ENCODE results near the gene ST8SIA5. TPM values are rescaled to one million over a fixed set of nuclear protein-coding genes. Genes with fewer than 3 reads are reported as not detected.

ST8SIA5 gene
- total and polyA plus RNA-seq, 8 donors, result 0.03 to 1.4 (median 0.19) TPM; not detected in 4

DNA sequence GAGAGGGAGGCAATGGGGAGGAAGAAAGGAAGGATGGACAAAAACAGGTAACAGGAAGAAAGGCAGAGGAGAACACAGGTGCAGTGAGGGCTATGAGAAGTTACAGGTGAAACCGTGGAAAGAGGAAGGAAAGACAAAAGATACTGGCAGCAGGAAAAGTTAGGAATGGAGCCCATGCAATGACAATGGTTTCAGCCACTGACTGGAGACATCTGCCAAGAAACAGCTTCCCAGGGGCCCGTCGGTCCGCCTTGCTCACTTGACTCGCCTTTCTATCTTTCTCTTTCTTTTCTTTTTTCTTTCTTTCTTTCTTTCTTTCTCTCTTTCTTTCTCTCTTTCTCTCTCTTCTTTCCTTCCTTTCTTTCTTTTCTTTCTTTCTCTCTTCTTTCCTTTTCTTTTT, 37.5 kb downstream of the ST8SIA5 start:
- Histone ChIP-seq H3K4me3 (no peak overlapping the region), H3K27ac (no peak overlapping the region), H3K4me1 (peaks cover 0 to 17% (median 8%) of the 10 kb centered on the region in 4 donors), H3K27me3 (peaks cover 0 to 14% (median 0%) of the 10 kb centered on the region in 3 donors), H3K9me3 (no peaks in the 10 kb centered on the region), H3K36me3 (no peaks in the 10 kb centered on the region)
- TF ChIP-seq CTCF (IDR thresholded peaks at IDR 0.05), result no peak
- TF ChIP-seq POLR2AphosphoS5 (IDR thresholded peaks at IDR 0.05), result no peak
- no peak for TF ChIP-seq EP300 (IDR thresholded peaks at IDR 0.05)
- TF ChIP-seq POLR2A (IDR thresholded peaks at IDR 0.05), result no peak
- no peak for DNase-seq
- intact Hi-C loops (cut with DNase I; ENCODE audit: low total_unique reads), result no loop called here
- WGBS, 5 donors, result 61 to 69% (median 66%) methylated on average over 5 of the region's 5 CpGs

- TF ChIP-seq EP300 (IDR thresholded peaks at IDR 0.05) (no peak), POLR2A (IDR thresholded peaks at IDR 0.05) (no peak), POLR2AphosphoS5 (IDR thresholded peaks at IDR 0.05) (no peak), CTCF (IDR thresholded peaks at IDR 0.05) (no peak)
- WGBS, 5 donors, result 22 to 40% (median 32%) methylated on average over 10 of the region's 10 CpGs
- H3K27ac ChIP-seq, result no peak overlapping the region
- no peak for DNase-seq
- H3K27me3 ChIP-seq, result peaks cover 0 to 14% (median 0%) of the 10 kb centered on the region in 3 donors
- H3K9me3 ChIP-seq, result no peaks in the 10 kb centered on the region
- H3K4me1 ChIP-seq, result peaks cover 0 to 17% (median 8%) of the 10 kb centered on the region in 4 donors
- intact Hi-C loops (cut with DNase I; ENCODE audit: low total_unique reads), result no loop called here
- H3K36me3 ChIP-seq, result no peaks in the 10 kb centered on the region
- H3K4me3 ChIP-seq, result no peak overlapping the region
Observed at GRCh38 chr18:46718501-46719341, 38.1 kb downstream of the ST8SIA5 start.

- Histone ChIP-seq H3K9me3 (no peaks in the 10 kb centered on the region), H3K4me1 (peaks cover 0 to 17% (median 8%) of the 10 kb centered on the region in 4 donors), H3K27ac (no peak overlapping the region), H3K4me3 (no peak overlapping the region), H3K27me3 (peaks cover 0 to 14% (median 0%) of the 10 kb centered on the region in 3 donors), H3K36me3 (no peaks in the 10 kb centered on the region)
- intact Hi-C loops (cut with DNase I; ENCODE audit: low total_unique reads), result no loop called here
- DNase-seq, result no peak
- 81 to 96% (median 85%) methylated on average over 2 of the region's 2 CpGs for WGBS, 5 donors
- no peak for TF ChIP-seq CTCF (IDR thresholded peaks at IDR 0.05)
Observed at GRCh38 chr18:46716827-46717226, 40.0 kb downstream of the ST8SIA5 start.

DNA sequence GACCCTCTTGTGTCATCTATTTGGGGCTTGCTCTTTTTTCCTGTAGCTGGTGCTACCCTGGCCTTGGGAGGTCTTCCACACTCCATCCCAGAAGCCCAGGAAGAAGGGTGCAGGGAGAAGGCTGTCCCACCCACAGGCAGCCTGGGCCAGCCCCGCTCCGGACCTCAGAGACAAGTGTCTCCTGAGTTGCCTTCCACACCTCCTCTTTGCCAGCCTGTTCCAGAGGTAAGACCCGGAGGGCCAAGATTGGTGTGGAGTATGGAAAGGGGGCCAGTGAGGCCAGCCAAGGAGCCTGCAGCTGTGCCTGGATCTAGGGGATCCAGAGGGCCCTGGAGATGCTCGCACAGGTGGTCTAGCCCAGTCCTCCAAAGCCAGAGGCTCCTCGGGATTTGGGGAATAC, 40.5 kb downstream of the ST8SIA5 start:
- peaks cover 0 to 17% (median 8%) of the 10 kb centered on the region in 4 donors for H3K4me1 ChIP-seq
- no peak for DNase-seq
- H3K36me3 ChIP-seq, result no peaks in the 10 kb centered on the region
- WGBS, 5 donors, result 69 to 88% (median 87%) methylated on average over 2 to 5 of the region's 5 CpGs
- peaks cover 0 to 14% (median 0%) of the 10 kb centered on the region in 3 donors for H3K27me3 ChIP-seq
- no peak overlapping the region for H3K4me3 ChIP-seq
- H3K9me3 ChIP-seq, result no peaks in the 10 kb centered on the region
- TF ChIP-seq EP300 (IDR thresholded peaks at IDR 0.05) (no peak), POLR2A (IDR thresholded peaks at IDR 0.05) (no peak), CTCF (IDR thresholded peaks at IDR 0.05) (no peak), POLR2AphosphoS5 (IDR thresholded peaks at IDR 0.05) (no peak)
- H3K27ac ChIP-seq, result no peak overlapping the region
- intact Hi-C loops (cut with DNase I; ENCODE audit: low total_unique reads), result no loop called here

Data from stomach (tissue), 9 donors.